Prostate gland (tissue), 2 donors: ENCODE measurements around the gene ZSWIM2. TPM values are rescaled to one million over a fixed set of nuclear protein-coding genes. Genes with fewer than 3 reads are reported as not detected.
"Not testable (repeated sequence)": the region's sequence is repeated elsewhere in the genome, so short reads cannot be mapped to it uniquely, and the experiment has no call there.

Experiments used
- DNase-seq: peaks from one replicate; pipeline ENCODE4 v3.0.0-alpha.2; 2019; ENCODE audit warnings: low spot score
- H3K27ac ChIP-seq, 2 donors: fragments of 200-600 bp; sonication (generic); 2 replicates each; pipeline ENCODE4 v1.5.1; 2017 to 2019
- H3K27me3 ChIP-seq: fragments of 200-600 bp; sonication (generic); replicated peaks from 2 replicates; pipeline ENCODE4 v1.5.1; 2019; ENCODE audit not compliant: insufficient read depth
- H3K36me3 ChIP-seq, 2 donors: fragments of 200-600 bp; sonication (generic); 1 replicate in 1 of 2; 2 replicates in 1 of 2; pipeline versions ENCODE4 v1.5.1 to v1.8.1; 2017 to 2019
- H3K4me1 ChIP-seq: fragments of 200-600 bp; sonication (generic); replicated peaks from 2 replicates; pipeline ENCODE4 v1.5.1; 2019
- H3K4me3 ChIP-seq, 2 donors: fragments of 200-600 bp; sonication (generic); 2 replicates each; pipeline ENCODE4 v1.5.1; 2017 to 2019
- H3K9me3 ChIP-seq: fragments of 200-600 bp; sonication (generic); 2 replicates; pipeline ENCODE4 v1.5.1; 2017
- CTCF ChIP-seq, 4 experiments: fragments of 200-600 bp in 2 of 4; fragments of 450-650 bp in 2 of 4; sonication (generic) in 2 of 4; IDR thresholded peaks; 1 replicate in 3 of 4; 2 replicates in 1 of 4; pipeline ENCODE4 v1.5.1; 2016 to 2019; ENCODE audit warnings: antibody characterized with exemption in 4 of 4, mild to moderate bottlenecking in 2 of 4, moderate library complexity in 2 of 4
- POLR2A ChIP-seq: fragments of 450-650 bp; IDR thresholded peaks from one replicate; pipeline ENCODE4 v1.6.1; 2016; ENCODE audit warnings: antibody characterized with exemption, mild to moderate bottlenecking
- POLR2AphosphoS5 ChIP-seq: sonication (generic); formaldehyde crosslinking; IDR thresholded peaks from one replicate; pipeline ENCODE4 v1.6.1; 2017; ENCODE audit warnings: antibody characterized with exemption
- WGBS: methylation state at CpG from one replicate; pipeline ENCODE4 v1.1.5; 2018; 5-methylcytosine and 5-hydroxymethylcytosine counted together
- intact Hi-C: fragments of 100-400 bp; cut with DNase I; formaldehyde crosslinking; loops from one replicate; pipeline ENCODE4 v1.14.2; 2022
- total RNA-seq, 2 donors: library from RNA; depleted of rRNA; stranded (reverse); fragments of >200 nt; gene quantifications; one replicate each; pipeline ENCODE4 v1.1.0, GENCODE V29; 2016

Gene ZSWIM2
- total RNA-seq, 2 donors from 2014 or later, result 2.3 TPM; not detected in 1

GRCh38 chr2:186827862-186828492 lies 21.0 kb downstream of the ZSWIM2 start:
- no peak for DNase-seq
- TF ChIP-seq POLR2AphosphoS5, result no peak
- no peak for TF ChIP-seq POLR2A
- TF ChIP-seq CTCF (IDR thresholded peaks at IDR 0.05), result no peak
- no peak overlapping the region for H3K4me3 ChIP-seq
- no peaks in the 10 kb centered on the region for H3K4me1 ChIP-seq
- no peaks in the 10 kb centered on the region for H3K27me3 ChIP-seq
- 56% methylated on average over 2 of the region's 2 CpGs for WGBS
- no peaks in the 10 kb centered on the region for H3K9me3 ChIP-seq
- H3K27ac ChIP-seq, result no peak overlapping the region
- H3K36me3 ChIP-seq, result no peaks in the 10 kb centered on the region
- intact Hi-C loops, result no loop called here

- no peaks in the 10 kb centered on the region for H3K27me3 ChIP-seq
- TF ChIP-seq POLR2A (no peak), POLR2AphosphoS5 (no peak), CTCF (IDR thresholded peaks at IDR 0.05) (no peak)
- intact Hi-C loops, result no loop called here
- H3K27ac ChIP-seq, result no peak overlapping the region
- no peaks in the 10 kb centered on the region for H3K36me3 ChIP-seq
- 84% methylated on average over 2 of the region's 2 CpGs for WGBS
- H3K9me3 ChIP-seq, result no peaks in the 10 kb centered on the region
- H3K4me1 ChIP-seq, result no peaks in the 10 kb centered on the region
- no peak overlapping the region for H3K4me3 ChIP-seq
- DNase-seq, result no peak
Measured at GRCh38 chr2:186827411-186827810, 21.6 kb downstream of the ZSWIM2 start.

GRCh38 chr2:186822323-186822722 lies 26.6 kb downstream of the ZSWIM2 start:
- 69% methylated on average over 2 of the region's 2 CpGs for WGBS
- no peak for TF ChIP-seq CTCF (IDR thresholded peaks at IDR 0.05)
- TF ChIP-seq POLR2AphosphoS5, result no peak
- no peak for TF ChIP-seq POLR2A
- Histone ChIP-seq H3K9me3 (no peaks in the 10 kb centered on the region), H3K27ac (no peak overlapping the region), H3K36me3 (no peaks in the 10 kb centered on the region), H3K4me3 (no peak overlapping the region), H3K4me1 (no peaks in the 10 kb centered on the region), H3K27me3 (no peaks in the 10 kb centered on the region)
- intact Hi-C loops, result no loop called here
- no peak for DNase-seq

- Histone ChIP-seq H3K4me3 (no peak overlapping the region), H3K36me3 (no peaks in the 10 kb centered on the region), H3K9me3 (no peaks in the 10 kb centered on the region), H3K27ac (no peak overlapping the region), H3K27me3 (no peaks in the 10 kb centered on the region), H3K4me1 (no peaks in the 10 kb centered on the region)
- intact Hi-C loops, result no loop called here
- DNase-seq, result no peak
- WGBS, result 90% methylated on average over 7 of the region's 7 CpGs
- TF ChIP-seq POLR2A, result no peak
- TF ChIP-seq CTCF (IDR thresholded peaks at IDR 0.05), result no peak
- TF ChIP-seq POLR2AphosphoS5, result no peak
Measured at GRCh38 chr2:186820303-186820702, 28.7 kb downstream of the ZSWIM2 start.

GRCh38 chr2:186811760-186812159 lies 37.2 kb downstream of the ZSWIM2 start:
- intact Hi-C loops, H3K4me3 ChIP-seq, H3K27ac ChIP-seq, H3K27me3 ChIP-seq, H3K9me3 ChIP-seq, DNase-seq, H3K36me3 ChIP-seq, H3K4me1 ChIP-seq: not testable (repeated sequence)
- 91% methylated on average over 6 of the region's 6 CpGs for WGBS
